Tibial artery (tissue), 4 donors: ENCODE results near the gene DNAH14.

Experiments
- DNase-seq, 2 donors: peaks; one replicate each; pipeline ENCODE4 v3.0.0-alpha.2; 2019
- H3K27ac ChIP-seq, 2 donors: fragments of 200-600 bp; sonication (generic) in 1 of 2; 1 replicate in 1 of 2; 2 replicates in 1 of 2; pipeline ENCODE4 v1.5.1; 2018 to 2019; ENCODE audit warnings: mild to moderate bottlenecking in 1 of 2
- H3K27me3 ChIP-seq, 2 donors: fragments of 200-600 bp; sonication (generic) in 1 of 2; one replicate each; pipeline versions ENCODE4 v1.5.1 to v1.6.0; 2016 to 2019
- H3K36me3 ChIP-seq, 3 donors: fragments of 200-600 bp; sonication (generic) in 2 of 3; one replicate each; pipeline ENCODE4 v1.5.1; 2016 to 2019; ENCODE audit warnings: mild to moderate bottlenecking in 2 of 3
- H3K4me1 ChIP-seq, 4 donors: fragments of 200-600 bp; sonication (generic) in 2 of 4; 1 replicate in 3 of 4; 2 replicates in 1 of 4; pipeline ENCODE4 v1.5.1; 2016 to 2019
- H3K4me3 ChIP-seq, 2 donors: fragments of 200-600 bp; sonication (generic) in 1 of 2; 1 replicate in 1 of 2; 2 replicates in 1 of 2; pipeline ENCODE4 v1.5.1; 2018 to 2019; ENCODE audit warnings: mild to moderate bottlenecking in 2 of 2
- H3K9me3 ChIP-seq, 3 donors: fragments of 200-600 bp; sonication (generic) in 1 of 3; one replicate each; pipeline ENCODE4 v1.5.1; 2016 to 2019
- CTCF ChIP-seq, 2 experiments: fragments of 200-600 bp in 1 of 2; fragments of 450-650 bp in 1 of 2; IDR thresholded peaks; one replicate each; pipeline ENCODE4 v1.5.1; 2017 to 2019; ENCODE audit warnings: antibody characterized with exemption in 2 of 2, mild to moderate bottlenecking in 1 of 2, moderate library complexity in 1 of 2
- intact Hi-C: fragments of 100-400 bp; cut with DNase I; formaldehyde crosslinking; loops from one replicate; pipeline ENCODE4 v1.15.0; 2023; ENCODE audit warnings: low total_unique reads

The DNAH14 gene

GRCh38 chr1:225343618-225344017 lies 414.1 kb downstream of the DNAH14 start:
- Histone ChIP-seq H3K27ac (no peak overlapping the region), H3K36me3 (no peaks in the 10 kb centered on the region), H3K4me1 (no peaks in the 10 kb centered on the region), H3K4me3 (no peak overlapping the region), H3K9me3 (peaks cover 0 to 8% (median 0%) of the 10 kb centered on the region in 3 donors), H3K27me3 (peaks cover 0 to 5% of the 10 kb centered on the region in 2 donors)
- no peak for DNase-seq
- intact Hi-C loops: no loop called here
- TF ChIP-seq CTCF (IDR thresholded peaks at IDR 0.05): no peak

- DNase-seq: no peak
- no peaks in the 10 kb centered on the region for H3K36me3 ChIP-seq
- no peak for TF ChIP-seq CTCF (IDR thresholded peaks at IDR 0.05)
- intact Hi-C loops: no loop called here
- no peaks in the 10 kb centered on the region for H3K4me1 ChIP-seq
- no peak overlapping the region for H3K27ac ChIP-seq
- H3K9me3 ChIP-seq: peaks cover 0 to 8% (median 0%) of the 10 kb centered on the region in 3 donors
- no peak overlapping the region for H3K4me3 ChIP-seq
- H3K27me3 ChIP-seq: peaks cover 0 to 5% of the 10 kb centered on the region in 2 donors
These were observed 417.7 kb downstream of the DNAH14 start for GRCh38 chr1:225347123-225347683.

DNA sequence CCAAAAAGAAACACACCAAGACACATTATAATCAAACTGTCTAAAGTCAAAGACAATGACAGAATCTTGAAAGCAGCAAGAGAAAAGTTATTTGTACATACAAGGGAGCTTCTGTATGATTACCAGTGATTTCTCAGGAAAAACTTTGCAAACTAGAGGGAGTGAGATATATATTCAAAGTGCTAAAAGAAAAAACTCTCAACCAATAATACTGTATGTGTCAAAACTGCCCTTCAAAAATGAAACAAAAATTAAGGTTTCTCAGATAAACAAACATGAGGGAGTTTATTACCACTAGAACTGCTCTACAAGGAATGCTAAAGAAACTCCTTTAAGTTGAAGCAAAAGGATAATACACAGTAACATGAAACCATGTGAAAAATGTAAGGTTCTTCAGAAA lies 418.9 kb downstream of the DNAH14 start:
- no peaks in the 10 kb centered on the region for H3K36me3 ChIP-seq
- no peak for DNase-seq
- intact Hi-C loops: no loop called here
- H3K27ac ChIP-seq: no peak overlapping the region
- peaks cover 0 to 5% of the 10 kb centered on the region in 2 donors for H3K27me3 ChIP-seq
- no peak overlapping the region for H3K4me3 ChIP-seq
- H3K4me1 ChIP-seq: no peaks in the 10 kb centered on the region
- H3K9me3 ChIP-seq: peaks cover 0 to 8% (median 0%) of the 10 kb centered on the region in 3 donors
- no peak for TF ChIP-seq CTCF (IDR thresholded peaks at IDR 0.05)

- no peak overlapping the region for H3K4me3 ChIP-seq
- DNase-seq: no peak
- no peaks in the 10 kb centered on the region for H3K4me1 ChIP-seq
- H3K27me3 ChIP-seq: peaks cover 0 to 3% of the 10 kb centered on the region in 2 donors
- intact Hi-C loops: no loop called here
- no peak for TF ChIP-seq CTCF (IDR thresholded peaks at IDR 0.05)
- H3K27ac ChIP-seq: no peak overlapping the region
- H3K36me3 ChIP-seq: no peaks in the 10 kb centered on the region
- H3K9me3 ChIP-seq: peaks cover 0 to 8% (median 0%) of the 10 kb centered on the region in 3 donors
These were observed 420.4 kb downstream of the DNAH14 start for GRCh38 chr1:225349826-225350225.

GRCh38 chr1:225350872-225351271 lies 421.4 kb downstream of the DNAH14 start:
- H3K27ac ChIP-seq: no peak overlapping the region
- no peaks in the 10 kb centered on the region for H3K36me3 ChIP-seq
- no peaks in the 10 kb centered on the region for H3K4me1 ChIP-seq
- H3K9me3 ChIP-seq: peaks cover 0 to 8% (median 0%) of the 10 kb centered on the region in 3 donors
- no peak overlapping the region for H3K4me3 ChIP-seq
- DNase-seq: no peak
- no peak for TF ChIP-seq CTCF (IDR thresholded peaks at IDR 0.05)
- intact Hi-C loops: no loop called here
- no peaks in the 10 kb centered on the region for H3K27me3 ChIP-seq

DNA sequence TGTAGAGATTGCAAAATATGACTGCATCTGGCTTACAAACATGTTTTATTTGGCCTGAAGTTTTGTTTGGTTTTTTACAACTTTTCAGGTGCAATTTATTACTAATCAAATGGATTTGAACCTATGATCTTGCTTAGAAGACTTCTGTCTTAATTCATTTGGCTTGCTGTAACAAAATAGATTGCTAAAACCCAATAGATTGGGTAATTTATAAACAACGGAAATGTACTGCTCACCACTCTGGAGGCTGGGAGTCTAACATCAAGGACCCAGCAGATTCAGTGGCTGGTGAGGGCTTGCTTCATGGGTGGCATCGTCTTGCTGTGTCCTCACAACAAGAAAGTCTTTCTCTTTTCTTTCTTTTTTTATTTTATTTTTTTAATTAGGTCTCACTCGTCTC lies 425.4 kb downstream of the DNAH14 start:
- Histone ChIP-seq H3K9me3 (no peaks in the 10 kb centered on the region), H3K27ac (no peak overlapping the region), H3K4me1 (no peaks in the 10 kb centered on the region), H3K4me3 (no peak overlapping the region), H3K36me3 (no peaks in the 10 kb centered on the region), H3K27me3 (no peaks in the 10 kb centered on the region)
- intact Hi-C loops: no loop called here
- DNase-seq: no peak
- no peak for TF ChIP-seq CTCF (IDR thresholded peaks at IDR 0.05)
